OCI-M1 (cell line): ENCODE results near the gene ZFAND6.
"Not testable (repeated sequence)": the region's sequence is repeated elsewhere in the genome, so short reads cannot be mapped to it uniquely, and the experiment has no call there.

ENCODE experiments used
- DNase-seq: peaks from one replicate; lab custom pipeline; 2025; lab: John Stamatoyannopoulos, UW

Gene ZFAND6

DNA sequence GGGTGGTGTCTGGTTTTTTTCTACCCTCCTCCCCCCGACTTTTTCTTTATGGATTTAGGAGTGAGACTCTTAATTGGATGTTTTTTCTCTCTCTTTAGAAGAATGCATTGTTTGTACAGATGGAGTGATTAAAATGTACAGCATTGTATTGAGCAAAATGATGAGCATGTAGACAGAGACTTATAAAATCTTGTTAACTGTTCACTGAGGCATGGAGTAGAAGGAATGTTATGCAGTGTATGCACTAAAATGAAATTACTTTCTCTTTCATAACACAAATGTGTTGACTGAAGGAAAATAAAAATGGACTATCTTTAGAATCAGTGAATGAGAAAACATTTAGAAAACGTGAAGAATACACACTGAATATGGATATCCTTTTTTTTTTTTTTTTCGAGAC, 39.8 kb downstream of the ZFAND6 start:
- peak; percentile 9 for DNase-seq

DNA sequence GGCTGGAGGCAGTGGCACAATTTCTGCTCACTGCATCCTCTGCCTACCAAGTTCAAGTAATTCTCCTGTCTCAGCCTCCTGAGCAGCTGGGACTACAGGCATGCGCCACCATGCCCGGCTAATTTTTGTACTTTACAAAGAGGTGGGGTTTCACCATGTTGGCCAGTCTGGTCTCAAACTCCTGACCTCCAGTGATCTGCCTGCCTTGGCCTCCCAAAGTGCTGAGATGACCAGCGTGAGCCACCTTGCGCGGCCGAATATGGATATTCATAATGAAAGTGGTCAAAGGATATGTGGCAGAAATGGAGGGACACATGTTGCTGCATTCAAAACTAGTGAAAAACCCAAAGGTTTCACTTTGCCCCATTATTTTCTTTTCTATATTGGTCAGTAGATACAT, 40.2 kb downstream of the ZFAND6 start:
- DNase-seq, result not testable (repeated sequence)

DNA sequence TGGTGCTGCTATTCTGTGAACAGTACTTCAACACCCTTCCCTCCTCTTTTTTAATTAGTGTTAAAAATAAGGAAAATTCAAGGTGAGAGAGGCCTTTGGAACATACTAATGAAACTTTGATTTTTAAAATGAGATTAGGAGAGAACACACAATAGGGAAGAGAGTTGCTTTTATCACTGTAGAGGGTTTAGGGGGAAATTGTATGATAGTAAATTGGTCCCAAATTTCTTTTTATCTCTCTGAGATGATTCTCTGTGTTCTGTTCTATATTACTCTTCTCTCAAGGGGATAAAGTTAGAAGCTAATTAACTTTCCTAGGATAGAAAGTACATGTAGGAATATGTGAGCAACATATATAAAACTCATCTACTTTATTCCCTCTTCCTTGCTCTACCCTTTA, 40.8 kb downstream of the ZFAND6 start:
- DNase-seq, result no peak

DNA sequence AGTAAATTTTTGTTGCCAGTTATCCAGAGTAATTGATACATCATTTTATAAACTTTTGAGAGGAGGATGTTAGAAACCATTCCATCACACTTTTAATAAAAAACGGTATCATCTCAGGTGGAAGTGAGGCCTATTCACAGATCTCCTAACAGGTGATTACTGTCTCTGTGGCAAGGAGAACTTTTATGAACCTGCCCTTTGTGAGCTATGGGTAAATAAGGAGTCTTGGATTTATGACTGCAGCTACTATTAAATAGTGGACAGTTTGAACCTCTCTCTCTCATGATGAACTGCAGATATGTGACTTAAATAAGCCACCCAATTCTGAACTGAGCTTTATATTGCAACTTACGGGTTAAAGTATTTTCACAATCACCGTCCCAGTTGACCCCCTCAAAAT, 45.7 kb downstream of the ZFAND6 start:
- DNase-seq, result no peak

DNA sequence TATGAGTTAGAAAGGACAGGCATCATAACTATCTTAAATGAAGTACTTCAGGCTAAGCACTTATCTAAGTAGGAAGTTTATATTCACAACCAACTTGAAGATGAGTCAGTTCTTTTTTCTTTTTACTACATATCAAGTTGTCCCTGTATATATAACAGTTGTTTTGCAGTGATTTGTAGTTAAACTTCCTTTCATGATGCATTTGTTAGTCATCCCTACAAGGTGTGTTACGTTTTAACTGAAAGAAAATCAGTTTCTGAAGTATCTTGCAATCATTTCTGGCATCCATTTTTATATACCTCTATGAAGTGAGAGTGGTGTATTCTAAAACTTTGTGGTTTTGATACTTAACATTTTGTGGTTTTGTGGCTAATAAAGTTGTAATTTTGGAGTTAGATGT, 46.1 kb downstream of the ZFAND6 start:
- peak; percentile 17 for DNase-seq

DNA sequence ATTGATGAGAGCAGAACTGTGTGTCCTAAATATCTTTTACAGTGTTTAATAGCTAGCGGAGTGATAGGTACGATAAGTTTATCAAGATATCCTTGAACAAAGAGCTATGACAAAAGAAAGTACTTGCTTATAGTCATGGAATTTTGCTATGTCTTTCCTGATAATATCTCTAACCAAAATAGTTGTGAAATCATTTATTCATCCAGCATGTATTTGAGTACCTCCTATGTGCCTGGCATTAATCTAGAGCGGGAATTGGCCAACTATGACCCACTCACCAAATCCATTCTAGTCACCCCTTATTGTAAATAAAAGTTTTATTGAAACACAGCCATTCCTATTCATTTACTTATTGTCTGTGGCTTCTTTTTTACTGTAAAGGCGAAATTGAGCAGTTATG, 46.6 kb downstream of the ZFAND6 start:
- no peak for DNase-seq

DNA sequence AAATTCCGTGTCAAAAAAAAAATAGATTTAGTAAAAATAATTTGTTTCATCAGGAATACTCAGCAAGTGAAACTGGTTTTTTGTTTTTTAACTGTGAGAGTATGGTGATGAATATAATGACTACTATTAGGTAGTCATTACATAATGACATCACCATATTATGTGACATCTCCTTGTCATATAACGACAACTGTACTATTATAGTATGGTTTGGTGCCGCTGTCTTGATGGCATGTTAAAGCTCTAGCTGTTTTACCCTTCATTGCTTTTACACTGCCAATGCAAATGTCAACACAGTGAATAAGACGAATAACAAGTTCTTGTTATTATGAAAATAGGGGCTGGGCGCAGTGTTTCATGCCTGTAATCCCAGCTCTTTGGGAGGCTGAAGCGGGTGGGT, 47.7 kb downstream of the ZFAND6 start:
- DNase-seq, result no peak

DNA sequence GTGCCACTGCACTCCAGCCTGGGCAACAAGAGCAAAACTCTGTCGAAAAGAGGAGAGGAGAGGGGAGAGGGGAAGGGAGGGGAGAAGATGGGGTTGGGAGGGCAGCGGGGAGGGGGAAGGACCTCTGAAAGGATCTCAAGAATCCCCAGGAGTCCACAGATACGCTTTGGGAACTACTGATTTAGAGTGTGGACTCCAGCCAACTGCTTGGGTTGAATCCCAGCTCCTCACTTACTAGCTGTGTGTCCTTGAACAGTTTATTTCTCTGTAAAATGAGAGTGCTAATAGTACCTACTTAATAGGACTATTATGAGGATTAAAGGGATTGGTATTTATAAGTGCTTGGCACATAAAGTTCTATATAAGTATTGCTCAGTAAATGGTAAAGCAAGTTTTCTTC, 48.3 kb downstream of the ZFAND6 start:
- DNase-seq, result no peak

DNA sequence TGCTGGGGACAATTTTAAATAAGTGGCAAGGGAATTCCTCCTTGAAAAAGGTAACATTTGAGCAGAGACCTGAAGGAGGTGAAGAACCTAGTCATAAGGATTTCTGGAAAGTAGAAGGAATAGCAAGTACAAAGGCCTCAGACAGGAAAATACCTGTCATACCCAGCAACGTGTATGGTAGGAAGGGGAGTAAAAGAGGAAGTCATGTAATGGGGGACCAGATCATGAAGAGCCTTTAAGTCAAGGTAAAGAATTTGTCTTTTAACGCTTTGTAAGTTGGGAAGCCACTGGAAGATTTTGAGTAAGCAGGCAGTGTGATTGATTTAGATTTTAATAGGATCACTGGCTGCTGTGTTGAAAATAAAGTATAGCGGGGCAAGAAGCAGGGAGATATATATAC, 49.9 kb downstream of the ZFAND6 start:
- DNase-seq, result peak; percentile 37

DNA sequence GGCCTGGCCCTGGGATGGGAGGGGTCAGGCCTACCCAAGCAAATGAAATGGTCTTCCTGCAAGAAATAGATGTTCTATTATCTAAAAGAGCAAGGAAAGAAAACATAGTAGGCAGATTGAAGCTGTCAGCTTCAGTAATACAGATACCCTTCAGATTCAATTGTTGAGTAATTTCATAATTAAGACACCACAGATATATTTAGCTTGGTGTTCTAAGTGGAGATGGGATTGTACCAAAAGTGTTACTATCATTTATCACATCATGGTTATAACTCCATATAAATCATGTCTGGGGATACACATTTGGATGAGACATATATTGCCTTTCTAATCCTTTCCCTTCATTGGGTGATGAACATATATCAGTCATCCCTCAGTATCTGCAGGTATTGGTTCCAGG, 51.4 kb downstream of the ZFAND6 start:
- no peak for DNase-seq

DNA sequence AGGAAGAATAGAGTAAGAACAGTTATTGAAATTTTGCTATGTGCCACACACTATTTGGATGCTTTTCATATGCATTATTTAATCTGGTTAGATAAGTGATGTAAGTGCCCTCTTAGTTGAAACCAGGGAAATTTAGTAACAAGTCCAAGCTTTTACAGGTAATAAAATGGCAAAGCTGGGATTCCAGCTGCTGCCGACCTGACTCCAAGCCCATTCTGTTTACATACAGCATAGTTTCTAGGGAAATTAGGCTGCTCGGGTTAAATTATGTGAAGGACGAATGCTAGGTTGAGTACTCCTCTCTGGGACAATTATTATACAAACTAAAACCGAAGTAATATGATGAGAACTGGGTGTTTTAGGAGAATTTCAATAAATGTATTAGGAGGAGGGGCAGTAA, 54.6 kb downstream of the ZFAND6 start:
- no peak for DNase-seq

DNA sequence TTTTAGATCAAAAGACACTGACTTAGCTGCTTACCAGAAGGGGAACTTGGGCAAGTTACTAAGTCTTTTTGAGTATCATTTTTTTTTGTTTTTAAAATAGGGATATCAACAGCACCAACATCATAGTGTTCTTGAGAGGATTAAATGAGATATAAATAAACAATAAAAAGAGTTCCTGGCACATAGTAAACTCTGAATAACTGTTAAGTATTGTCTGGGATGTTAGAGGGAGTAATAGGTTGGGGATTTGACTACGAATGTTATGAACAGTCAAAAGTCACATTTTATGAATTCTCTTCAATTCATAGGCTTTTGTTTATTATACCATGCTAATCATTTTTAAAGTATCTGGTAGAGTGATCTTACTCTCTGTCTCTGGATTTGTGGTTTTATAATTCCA, 55.5 kb downstream of the ZFAND6 start:
- DNase-seq, result peak; percentile 11

DNA sequence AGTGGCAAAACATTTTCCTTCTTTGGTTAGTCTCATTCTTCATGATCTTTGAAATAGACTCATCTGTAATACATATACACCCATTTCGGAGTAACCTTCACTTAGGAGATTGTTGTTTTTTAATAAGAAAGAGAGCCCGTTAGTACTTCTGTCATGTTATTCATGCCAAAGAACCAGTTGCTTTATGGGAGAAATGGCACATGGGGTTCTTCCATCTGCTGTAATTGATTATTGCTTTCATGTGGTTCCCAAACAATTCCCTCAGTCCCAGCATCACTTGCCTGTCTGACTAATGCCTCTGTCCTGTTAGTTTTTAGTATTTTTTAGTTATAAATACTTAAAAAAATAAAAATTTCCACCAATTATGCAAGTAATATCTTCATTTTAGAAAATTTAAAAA, 59.5 kb downstream of the ZFAND6 start:
- no peak for DNase-seq

DNA sequence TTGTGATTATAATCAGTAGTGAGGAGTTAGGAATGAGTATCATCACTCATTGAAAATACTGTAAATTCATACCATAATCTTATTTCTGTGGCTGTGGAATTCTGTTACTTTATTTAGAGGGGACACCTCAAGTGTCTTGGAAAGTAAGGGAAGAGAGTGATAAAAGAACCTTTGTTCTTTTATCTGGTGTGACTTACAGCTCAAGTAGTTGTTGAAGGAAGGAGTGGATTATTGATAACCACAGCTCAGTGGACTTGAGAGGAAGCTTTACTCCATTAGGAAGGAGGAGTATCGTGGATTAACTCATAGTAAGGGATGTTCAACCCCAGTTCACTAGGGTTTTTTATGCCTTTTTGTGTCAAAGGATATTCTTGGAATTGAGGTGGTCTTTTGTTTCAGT, 61.2 kb downstream of the ZFAND6 start:
- DNase-seq, result no peak

DNA sequence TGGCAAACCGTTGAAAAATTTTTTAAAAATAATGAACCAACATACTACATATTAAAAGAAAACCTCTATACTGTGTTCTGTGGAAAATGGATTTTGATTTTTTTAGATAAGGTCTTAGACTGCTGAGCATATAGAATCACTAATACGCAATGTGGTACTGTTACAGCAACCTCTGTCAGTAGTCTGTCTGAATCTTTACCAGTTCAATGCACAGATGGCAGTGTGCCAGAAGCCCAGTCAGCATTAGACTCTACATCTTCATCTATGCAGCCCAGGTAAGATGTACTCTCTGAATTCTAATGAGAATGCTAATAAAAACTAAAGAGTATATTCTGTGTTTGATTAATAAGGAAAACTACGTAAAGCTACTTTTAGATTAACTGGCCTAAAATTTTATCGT, 62.1 kb downstream of the ZFAND6 start:
- no peak for DNase-seq

DNA sequence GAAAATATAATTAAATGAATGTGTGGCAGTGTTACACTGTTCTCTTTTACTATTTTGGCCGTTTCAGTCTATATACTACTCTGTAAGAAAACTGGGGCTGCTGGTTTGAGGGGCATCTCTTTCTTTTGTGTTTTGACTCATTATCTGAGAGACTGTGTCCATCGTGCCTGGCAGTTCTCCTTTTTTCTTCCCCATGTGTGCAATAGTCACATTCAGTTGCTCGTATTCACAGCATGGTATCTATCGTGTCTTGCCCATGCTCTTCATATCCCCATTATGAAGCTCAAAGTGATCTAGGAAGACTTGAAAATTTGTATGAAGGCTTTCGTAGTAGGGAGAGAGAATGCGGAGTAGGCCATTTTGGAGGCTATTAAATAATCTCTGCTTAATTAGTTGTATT, 63.6 kb downstream of the ZFAND6 start:
- no peak for DNase-seq

DNA sequence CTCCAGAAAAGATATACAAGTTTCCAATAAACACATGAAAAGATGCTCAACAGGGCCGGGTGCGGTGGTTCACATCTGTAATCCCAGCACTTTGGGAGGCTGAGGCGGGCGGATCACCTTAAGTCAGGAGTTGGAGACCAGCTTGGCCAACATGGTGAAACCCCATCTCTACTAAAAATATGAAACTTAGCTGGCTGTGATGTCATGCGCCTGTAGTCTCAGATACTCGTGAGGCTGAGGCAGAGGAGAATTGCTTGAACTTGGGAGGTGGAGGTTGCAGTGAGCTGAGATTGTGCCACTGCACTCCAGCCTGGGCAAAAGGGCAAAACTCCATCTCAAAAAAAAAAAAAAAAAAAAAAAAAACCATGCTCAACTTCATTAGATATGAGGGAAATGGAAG, 67.8 kb downstream of the ZFAND6 start:
- not testable (repeated sequence) for DNase-seq

DNA sequence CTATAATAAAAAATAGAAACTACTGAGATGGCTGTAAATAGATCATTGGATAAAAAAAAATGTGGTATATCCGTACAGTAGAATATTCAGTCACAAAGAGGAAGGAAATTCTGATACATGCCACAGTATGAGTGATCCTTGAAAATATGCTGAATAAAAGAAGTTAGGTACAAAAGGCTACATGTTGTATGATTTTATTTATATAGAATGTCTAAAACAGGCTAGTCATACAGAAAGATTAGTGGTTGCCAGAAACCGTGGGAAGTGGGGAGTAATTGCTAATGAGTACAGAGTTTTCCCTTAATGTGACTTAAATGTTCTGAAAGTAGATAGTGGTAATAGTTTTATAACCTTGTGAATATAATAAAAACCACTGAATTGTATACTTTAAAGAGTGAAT, 68.4 kb downstream of the ZFAND6 start:
- DNase-seq, result no peak

DNA sequence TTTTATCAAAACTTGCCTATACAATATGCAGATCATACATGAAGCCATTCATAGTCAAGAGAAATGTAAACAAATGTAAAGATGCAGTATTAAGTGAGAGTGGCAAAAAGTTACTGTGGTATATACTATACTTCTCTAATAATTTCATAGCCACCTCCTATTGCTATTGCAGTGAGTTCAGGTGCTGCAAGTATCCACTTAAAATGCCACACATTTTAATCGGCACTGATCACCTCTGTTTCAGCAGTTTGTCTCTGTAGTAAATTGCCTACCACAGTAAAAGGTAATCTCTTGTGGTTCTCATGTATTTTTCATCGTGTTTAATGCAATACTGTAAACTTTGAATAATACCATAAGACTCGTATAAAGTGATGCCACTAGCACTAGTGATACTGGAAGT, 72.9 kb downstream of the ZFAND6 start:
- DNase-seq, result no peak

DNA sequence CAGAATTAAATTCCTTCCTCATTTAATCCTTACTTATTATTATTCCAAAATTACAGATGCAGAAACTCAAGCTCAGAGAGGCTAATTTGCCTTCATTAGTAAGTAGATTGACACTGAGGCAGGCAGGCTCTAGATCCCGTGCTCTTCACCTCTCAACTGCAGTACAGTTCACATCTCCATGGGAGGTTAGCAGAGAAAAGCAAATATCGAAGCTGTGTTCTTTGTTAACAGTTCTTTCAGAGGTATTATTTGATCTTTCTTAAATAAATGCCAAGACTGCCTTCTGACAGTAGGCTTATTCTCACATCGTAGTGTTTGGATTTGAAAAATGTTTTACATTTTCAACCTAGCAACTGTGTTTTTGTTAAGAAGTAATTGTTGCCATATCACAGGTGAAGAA, 77.4 kb downstream of the ZFAND6 start:
- DNase-seq, result no peak

DNA sequence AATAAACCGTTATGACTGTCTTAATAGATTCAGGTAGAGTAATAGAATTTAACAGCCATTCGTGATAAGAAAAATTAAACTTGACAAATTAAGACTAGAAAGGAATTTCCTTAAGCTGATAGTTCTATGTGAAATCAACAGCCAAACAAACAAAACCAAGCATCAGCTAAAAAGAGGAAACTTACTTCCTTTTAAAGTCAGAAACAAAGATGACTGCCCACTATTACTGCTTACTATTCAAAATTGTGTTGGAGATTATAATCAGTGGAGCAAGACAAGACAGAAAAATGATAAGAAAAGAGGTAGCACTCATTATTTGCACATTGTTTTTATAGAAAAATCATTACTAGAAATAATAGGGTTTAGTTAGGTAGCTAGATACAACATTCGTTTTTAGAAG, 79.5 kb downstream of the ZFAND6 start:
- no peak for DNase-seq

DNA sequence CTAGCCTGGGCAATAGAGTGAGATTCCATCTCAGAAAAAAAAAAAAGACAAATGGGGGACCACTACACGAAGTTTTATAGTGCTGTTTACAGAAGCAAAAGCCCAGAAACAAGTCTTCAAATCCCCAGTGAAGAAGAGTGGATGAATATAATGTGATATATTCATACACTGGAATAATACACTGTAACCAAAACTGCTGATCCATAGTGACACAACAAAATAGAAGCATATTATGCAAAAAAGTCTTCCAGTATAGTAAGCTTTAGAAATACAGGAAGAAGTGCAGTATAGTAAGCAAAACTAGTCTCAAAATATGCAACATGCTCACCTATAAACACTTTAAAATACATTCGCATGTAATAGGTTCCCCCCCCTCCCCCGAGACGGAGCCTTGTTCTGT, 81.4 kb downstream of the ZFAND6 start:
- DNase-seq, result no peak

DNA sequence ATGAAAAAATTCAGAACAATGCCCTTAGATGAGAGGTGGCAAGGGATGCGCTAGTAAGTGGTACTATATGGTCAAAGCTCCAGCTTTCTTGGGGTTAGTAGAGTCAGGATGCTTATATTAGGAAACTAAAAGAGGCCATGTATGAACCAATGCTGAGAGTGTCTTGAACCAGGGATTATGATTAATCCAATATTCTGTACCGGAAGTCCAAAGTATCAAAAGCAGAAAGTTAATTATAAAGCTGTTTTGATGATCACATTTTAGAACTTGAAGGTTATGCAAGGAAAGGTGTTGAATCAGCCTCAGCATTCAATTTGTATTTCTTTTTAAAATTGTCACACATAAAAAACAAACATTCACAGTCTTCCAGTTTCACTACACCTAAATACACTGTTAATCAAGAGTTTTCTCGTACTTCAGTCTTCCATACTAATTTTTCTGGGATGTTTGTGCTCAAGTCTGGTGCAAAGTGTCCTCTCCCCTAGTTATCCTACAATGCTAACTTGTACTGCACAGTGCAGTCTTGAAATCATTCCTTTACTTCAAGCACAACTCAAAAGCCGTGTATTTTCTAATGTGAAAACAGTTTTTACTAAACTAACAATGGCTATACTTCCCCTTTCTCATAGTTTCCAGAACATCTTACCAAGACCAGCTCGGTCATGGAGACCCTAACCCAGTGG, 82.6 kb downstream of the ZFAND6 start:
- no peak for DNase-seq

DNA sequence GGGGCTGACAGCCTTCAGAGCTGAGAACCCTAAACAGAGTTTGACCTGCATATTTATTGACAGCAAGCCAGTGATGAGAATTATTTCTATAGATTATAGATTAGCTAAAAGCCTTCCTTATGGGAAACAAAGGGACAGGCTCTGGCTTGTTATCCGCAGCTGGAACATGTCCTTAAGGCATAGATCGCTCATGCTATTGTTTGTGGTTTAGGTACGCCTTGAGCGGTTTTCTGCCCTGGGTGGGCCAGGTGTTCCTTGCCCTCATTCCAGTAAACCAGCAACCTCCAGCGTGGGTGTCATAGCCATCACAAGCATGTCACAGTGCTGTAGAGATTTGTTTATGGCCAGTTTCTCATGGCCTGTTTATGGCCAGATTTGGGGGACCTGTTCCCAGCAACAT, 83.2 kb downstream of the ZFAND6 start:
- DNase-seq, result no peak

DNA sequence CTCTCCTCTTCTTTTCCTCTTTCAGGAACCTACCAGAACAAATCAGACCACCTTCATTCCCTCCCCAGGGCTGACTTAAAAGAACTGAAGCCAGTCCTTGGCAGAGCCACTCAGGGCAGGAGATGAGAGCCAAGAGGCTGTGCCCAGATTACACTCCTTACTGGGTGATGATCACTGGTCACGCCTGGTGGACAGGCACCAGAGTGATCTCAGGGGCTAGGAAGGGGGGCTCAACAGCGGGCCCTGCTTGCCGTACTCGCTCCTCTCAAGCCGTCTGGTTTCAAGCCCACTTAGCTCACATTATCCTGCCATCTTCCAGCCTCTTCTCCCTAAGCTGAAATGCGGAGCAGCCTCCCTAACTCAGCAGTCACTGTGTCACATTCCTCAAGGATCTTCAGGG, 91.7 kb downstream of the ZFAND6 start:
- DNase-seq, result no peak
